ENCODE measurements around the gene ACTRT2.

Gene ACTRT2

GRCh38 chr1:3003039-3003940 is 18.0 kb upstream of the ACTRT2 start:
- DNase-seq = no peak

- no peak for DNase-seq
Observed at GRCh38 chr1:3003941-3004270, 17.4 kb upstream of the ACTRT2 start.

GRCh38 chr1:3004285-3005205 is 16.7 kb upstream of the ACTRT2 start:
- no peak for DNase-seq

- DNase-seq = no peak
Observed at GRCh38 chr1:3005771-3006170, 15.5 kb upstream of the ACTRT2 start.

GRCh38 chr1:3007298-3008147 is 13.7 kb upstream of the ACTRT2 start:
- no peak for DNase-seq

GRCh38 chr1:3009021-3009420 is 12.2 kb upstream of the ACTRT2 start:
- no peak for DNase-seq

- no peak for DNase-seq
Observed at GRCh38 chr1:3009556-3009955, 11.7 kb upstream of the ACTRT2 start.

GRCh38 chr1:3011127-3011526 is 10.1 kb upstream of the ACTRT2 start:
- no peak for DNase-seq

GRCh38 chr1:3011631-3012455 is 9.4 kb upstream of the ACTRT2 start:
- DNase-seq = no peak

- no peak for DNase-seq
Observed at GRCh38 chr1:3012456-3013291, 8.6 kb upstream of the ACTRT2 start.

- no peak for DNase-seq
Observed at GRCh38 chr1:3013371-3014049, 7.8 kb upstream of the ACTRT2 start.

GRCh38 chr1:3014050-3014440 is 7.2 kb upstream of the ACTRT2 start:
- no peak for DNase-seq

GRCh38 chr1:3014443-3015268 is 6.6 kb upstream of the ACTRT2 start:
- DNase-seq = no peak

GRCh38 chr1:3015269-3015635 is 6.0 kb upstream of the ACTRT2 start:
- DNase-seq = no peak

- no peak for DNase-seq
Observed at GRCh38 chr1:3015744-3016143, 5.5 kb upstream of the ACTRT2 start.

GRCh38 chr1:3016641-3017439 is 4.4 kb upstream of the ACTRT2 start:
- DNase-seq = no peak

- DNase-seq = no peak
Observed at GRCh38 chr1:3017440-3018050, 3.7 kb upstream of the ACTRT2 start.

- DNase-seq = no peak
Observed at GRCh38 chr1:3018051-3018471, 3.2 kb upstream of the ACTRT2 start.

All from NCI-H187 (cell line).